Measurements from ENCODE around the gene CYLD. TPM values are rescaled to one million over a fixed set of nuclear protein-coding genes. Genes with fewer than 3 reads are reported as not detected.

CYLD gene
- total RNA-seq, 1 experiment from 2014 or later = 5.2 TPM

DNA sequence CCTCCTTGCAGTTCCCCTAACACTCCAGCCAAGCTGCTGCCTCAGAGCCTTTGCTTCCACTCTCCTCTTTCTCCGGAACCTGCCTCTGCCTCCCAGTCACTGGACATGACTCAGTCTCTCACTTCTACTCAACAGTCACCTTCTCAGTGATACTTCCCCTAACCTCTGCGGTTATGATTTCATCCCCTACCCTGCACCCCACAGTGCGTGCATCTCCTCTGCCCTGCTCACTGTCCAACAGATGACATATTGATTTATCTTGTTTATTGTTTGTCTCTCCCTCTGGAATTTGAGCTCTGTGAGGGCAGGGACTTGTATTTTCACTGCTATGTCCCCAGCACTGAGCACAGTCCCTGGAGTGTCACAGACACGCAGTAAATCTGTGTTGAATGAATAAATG, 100.7 kb downstream of the CYLD start:
- DNase-seq (ENCODE audit: low spot score) = no peak

DNA sequence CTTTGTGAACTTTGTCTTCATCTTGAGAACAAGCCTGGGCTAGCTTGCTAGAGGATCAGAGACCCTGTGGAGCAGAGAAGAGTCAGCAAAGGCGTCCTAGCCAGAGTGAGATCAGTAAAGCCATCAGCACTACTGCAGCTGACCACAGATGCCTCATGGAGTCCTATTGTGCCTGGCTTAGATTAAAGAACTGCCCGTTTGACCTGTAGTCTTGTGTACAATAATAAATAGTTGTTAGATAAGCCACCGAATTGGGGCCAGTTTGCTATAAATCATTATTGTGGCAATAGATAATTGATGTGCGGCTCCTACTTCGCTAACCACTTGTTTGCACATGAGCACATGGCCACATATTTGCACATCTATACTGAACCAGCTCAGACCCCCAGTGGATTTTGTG, 103.0 kb downstream of the CYLD start:
- DNase-seq (ENCODE audit: low spot score) = no peak

DNA sequence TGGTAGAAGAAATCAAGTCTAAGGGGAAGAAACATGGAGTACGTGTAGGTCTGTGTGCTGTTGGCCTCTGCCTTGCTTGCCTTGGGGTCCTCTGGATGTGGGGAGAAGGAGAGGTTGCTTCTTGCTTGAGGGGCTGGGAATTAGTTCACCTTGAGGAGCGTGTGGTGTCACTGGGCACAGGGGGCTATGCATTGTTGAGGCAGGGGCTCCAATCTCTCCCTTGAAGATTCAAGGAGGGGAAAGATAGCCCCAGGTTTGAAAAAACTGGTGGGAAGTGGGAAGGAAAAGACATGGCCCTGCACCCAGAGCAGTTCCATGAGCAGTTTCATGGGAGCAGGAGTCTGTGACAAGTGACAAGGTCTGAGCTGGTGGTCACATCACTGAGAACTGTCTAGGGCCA, 103.4 kb downstream of the CYLD start:
- DNase-seq (ENCODE audit: low spot score) = no peak

GRCh38 chr16:50846511-50846910, 104.6 kb downstream of the CYLD start:
- no peak for DNase-seq (ENCODE audit: low spot score)

DNA sequence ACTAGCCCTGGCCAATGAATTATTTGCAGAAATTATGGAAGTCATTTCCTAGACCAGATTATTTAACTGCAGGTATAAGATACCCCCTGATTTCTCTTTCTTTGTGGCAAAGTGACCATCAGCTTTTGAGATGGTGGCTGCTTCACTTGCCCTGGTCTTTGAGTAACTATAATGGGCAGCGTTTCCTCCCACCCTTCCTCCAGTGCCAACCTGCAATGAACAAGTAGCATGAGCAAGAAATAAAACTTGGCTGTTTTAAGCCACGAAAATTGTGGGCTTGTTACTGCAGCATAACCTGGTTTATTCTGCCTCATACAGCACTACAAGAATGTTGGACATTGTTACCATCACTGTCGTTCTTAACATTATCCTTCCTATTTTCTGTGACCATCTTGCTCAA, 105.3 kb downstream of the CYLD start:
- DNase-seq (ENCODE audit: low spot score) = no peak

DNA sequence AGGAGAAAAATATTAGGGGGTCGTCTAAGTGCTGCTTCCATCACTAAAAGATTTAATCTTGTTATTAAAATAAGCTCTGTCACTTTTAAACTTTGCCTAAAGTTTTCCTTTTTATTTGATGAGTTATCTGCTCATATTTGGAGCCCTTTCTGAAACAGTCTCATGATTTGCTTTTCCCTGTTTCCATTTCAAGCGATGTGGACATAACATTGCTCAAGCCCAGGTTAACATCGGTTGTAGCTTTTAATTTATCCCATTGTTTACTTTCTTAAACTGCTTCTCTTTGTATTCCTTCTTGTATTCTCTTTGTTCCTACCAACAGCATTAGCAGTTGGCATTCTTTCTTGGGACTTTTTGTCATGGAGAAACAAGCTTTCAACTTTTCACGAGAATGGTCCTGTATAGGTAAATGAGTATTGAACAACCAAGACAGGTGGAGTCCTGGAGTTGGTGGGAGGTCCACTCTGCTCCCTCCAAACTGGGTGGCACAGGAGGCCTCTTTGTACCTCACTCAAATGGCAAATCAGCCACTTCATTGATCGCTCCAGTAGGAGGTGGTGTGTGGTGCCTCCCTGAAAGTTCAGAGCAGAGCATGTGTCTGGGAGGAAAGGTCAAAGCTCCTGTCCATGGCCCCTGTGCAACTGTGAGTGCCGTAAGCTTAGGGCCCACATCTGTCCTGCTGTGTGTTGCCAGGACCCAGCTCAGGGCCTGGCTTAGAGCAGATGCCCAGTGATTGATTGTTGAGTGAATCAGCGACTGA, 107.0 kb downstream of the CYLD start:
- no peak for DNase-seq (ENCODE audit: low spot score)

Small RNAs within 50 kb of the gene (small RNA-seq; reads per million reads assigned to genes)
- gene MIR3181 = not detected

Other genes with a start within 250 kb of the CYLD start
- 0.10 and 0.13 TPM in 2 replicates for gene NKD1, start 193.7 kb upstream of the CYLD start, total RNA-seq (2014; rRNA removed; shearing (Covaris generic))
- 0.23 TPM in 1 of 2 replicates, not detected in the other for gene SNX20, start 60.8 kb upstream of the CYLD start, total RNA-seq (2014; rRNA removed; shearing (Covaris generic))
- gene NOD2, start 48.5 kb upstream of the CYLD start, total RNA-seq (2014; rRNA removed; shearing (Covaris generic)) = not detected in 2 replicates

Data from HT-29 (cell line).